ENCODE results near the gene LILRB5. TPM values are rescaled to one million over a fixed set of nuclear protein-coding genes. Genes with fewer than 3 reads are reported as not detected.

LILRB5 gene
- total RNA-seq, 2 experiments from 2014 or later: not detected

- H3K27me3 ChIP-seq (ENCODE audit: control insufficient read depth in 1 of 2, insufficient read depth in 2 of 2, low read length in 2 of 2): no peaks in the 10 kb centered on the region
- no peak overlapping the region for H3K4me3 ChIP-seq (ENCODE audit: low read length)
- no peak overlapping the region for H3K27ac ChIP-seq (ENCODE audit: low read depth in 1 of 2, low read length in 2 of 2)
- H3K9me3 ChIP-seq (ENCODE audit: control insufficient read depth in 1 of 2, insufficient read depth in 1 of 2, low read length in 2 of 2): no peaks in the 10 kb centered on the region
- H3K4me1 ChIP-seq (ENCODE audit: insufficient read depth, low read length): peaks cover 6% of the 10 kb centered on the region
- no peak overlapping the region for H3K27ac Mint-ChIP-seq
- no peaks in the 10 kb centered on the region for H3K36me3 Mint-ChIP-seq (ENCODE audit: low read depth)
- no peak overlapping the region for H3K4me3 Mint-ChIP-seq
- CTCF ChIA-PET: no interaction called here
- DNase-seq (no peak), ATAC-seq (ENCODE audit: poor library complexity) (no peak)
- peaks cover 11% of the 10 kb centered on the region for H3K4me1 Mint-ChIP-seq (ENCODE audit: low read depth)
- H3K36me3 ChIP-seq (ENCODE audit: insufficient read depth, low read length): no peaks in the 10 kb centered on the region
- H3K9me3 Mint-ChIP-seq: no peaks in the 10 kb centered on the region
- intact Hi-C loops (cut with DNase I, micrococcal nuclease): no loop called here
- no peaks in the 10 kb centered on the region for H3K27me3 Mint-ChIP-seq
- TF ChIP-seq CTCF (IDR thresholded peaks at IDR 0.05): no peak
- POLR2A ChIA-PET: no interaction called here
These were observed 4.2 kb downstream of the LILRB5 start for GRCh38 chr19:54252845-54253244.

DNA sequence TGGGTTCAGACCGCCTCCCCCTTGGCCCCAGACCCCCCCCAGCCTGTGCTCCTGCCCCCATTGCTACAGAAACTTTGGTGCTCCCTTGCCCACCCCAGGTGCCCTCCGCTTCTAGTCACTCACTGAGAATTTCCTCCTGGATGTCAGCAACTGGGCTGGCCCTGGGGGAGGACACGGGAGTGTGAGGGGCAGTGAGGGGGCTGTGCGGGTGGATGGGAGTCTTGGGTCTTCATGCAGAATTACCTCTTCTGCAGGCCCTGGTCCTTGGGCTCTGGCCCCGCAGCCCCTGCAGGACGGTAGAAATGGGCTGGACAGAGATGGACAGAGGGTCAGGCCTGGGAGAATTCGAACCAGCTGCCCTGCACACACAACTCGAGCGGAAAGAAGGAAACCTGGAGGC, 4.8 kb downstream of the LILRB5 start:
- Mint-ChIP-seq H3K9me3 (no peaks in the 10 kb centered on the region), H3K27ac (no peak overlapping the region), H3K27me3 (no peaks in the 10 kb centered on the region), H3K36me3 (ENCODE audit: low read depth) (no peaks in the 10 kb centered on the region), H3K4me3 (no peak overlapping the region), H3K4me1 (ENCODE audit: low read depth) (peaks cover 15% of the 10 kb centered on the region)
- DNase-seq (no peak), ATAC-seq (ENCODE audit: poor library complexity) (no peak)
- Histone ChIP-seq H3K9me3 (ENCODE audit: control insufficient read depth in 1 of 2, insufficient read depth in 1 of 2, low read length in 2 of 2) (no peaks in the 10 kb centered on the region), H3K27ac (ENCODE audit: low read depth in 1 of 2, low read length in 2 of 2) (no peak overlapping the region), H3K27me3 (ENCODE audit: control insufficient read depth in 1 of 2, insufficient read depth in 2 of 2, low read length in 2 of 2) (no peaks in the 10 kb centered on the region), H3K4me3 (ENCODE audit: low read length) (no peak overlapping the region), H3K4me1 (ENCODE audit: insufficient read depth, low read length) (peaks cover 12% of the 10 kb centered on the region), H3K36me3 (ENCODE audit: insufficient read depth, low read length) (no peaks in the 10 kb centered on the region)
- ChIA-PET POLR2A (no interaction called here), CTCF (no interaction called here)
- TF ChIP-seq CTCF (IDR thresholded peaks at IDR 0.05): no peak
- intact Hi-C loops (cut with DNase I, micrococcal nuclease): no loop called here

DNA sequence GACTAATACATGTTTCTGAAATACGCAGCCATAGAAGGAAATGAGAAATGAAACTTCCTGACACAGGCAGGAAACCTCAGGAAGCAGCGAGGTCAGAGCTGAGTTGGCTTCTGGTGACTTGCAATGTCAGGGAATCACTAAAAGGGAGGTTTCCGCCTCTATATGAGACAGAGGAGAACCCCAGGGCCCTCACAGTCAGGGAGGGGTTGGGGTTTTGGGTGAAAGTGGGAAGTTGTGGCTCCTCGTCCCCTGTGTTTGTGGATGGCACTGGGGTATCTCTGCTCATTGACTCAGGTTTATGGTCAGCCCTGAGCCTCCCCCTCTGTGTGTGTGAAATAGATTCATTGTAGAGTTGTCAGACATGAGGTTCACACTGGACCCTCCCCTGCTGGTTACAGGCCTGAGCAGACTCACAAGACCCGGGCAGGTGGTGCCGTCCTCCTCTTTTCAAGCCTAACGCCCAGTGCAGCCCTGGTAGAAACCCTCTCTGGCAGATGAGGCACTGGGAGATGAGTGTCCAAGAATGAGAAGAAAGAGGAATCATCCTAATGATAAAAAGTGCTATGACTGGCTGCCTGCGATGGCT, 9.0 kb downstream of the LILRB5 start:
- no peaks in the 10 kb centered on the region for H3K36me3 ChIP-seq (ENCODE audit: insufficient read depth, low read length)
- ChIA-PET CTCF (no interaction called here), POLR2A (no interaction called here)
- H3K9me3 ChIP-seq (ENCODE audit: control insufficient read depth in 1 of 2, insufficient read depth in 1 of 2, low read length in 2 of 2): no peaks in the 10 kb centered on the region
- peak overlapping the region in 1 of 2 donors; percentile 29 for H3K27ac ChIP-seq (ENCODE audit: low read depth in 1 of 2, low read length in 2 of 2)
- Mint-ChIP-seq H3K36me3 (ENCODE audit: low read depth) (no peaks in the 10 kb centered on the region), H3K27ac (peak overlapping the region; percentile 1), H3K4me3 (peak overlapping the region; percentile 2), H3K27me3 (no peaks in the 10 kb centered on the region), H3K4me1 (ENCODE audit: low read depth) (peaks cover 15% of the 10 kb centered on the region), H3K9me3 (no peaks in the 10 kb centered on the region)
- peak in 4 of 14 experiments; percentile 29 to 75 (median 60) for DNase-seq
- H3K4me3 ChIP-seq (ENCODE audit: low read length): no peak overlapping the region
- no peaks in the 10 kb centered on the region for H3K27me3 ChIP-seq (ENCODE audit: control insufficient read depth in 1 of 2, insufficient read depth in 2 of 2, low read length in 2 of 2)
- intact Hi-C loops (cut with DNase I, micrococcal nuclease): no loop called here
- ATAC-seq (ENCODE audit: poor library complexity): peak; percentile 52
- H3K4me1 ChIP-seq (ENCODE audit: insufficient read depth, low read length): peaks cover 16% of the 10 kb centered on the region
- no peak for TF ChIP-seq CTCF (IDR thresholded peaks at IDR 0.05)

Measured in CD4-positive, alpha-beta T cell (primary cell).